Measurements from ENCODE around the gene DOCK10.

The DOCK10 gene

DNA sequence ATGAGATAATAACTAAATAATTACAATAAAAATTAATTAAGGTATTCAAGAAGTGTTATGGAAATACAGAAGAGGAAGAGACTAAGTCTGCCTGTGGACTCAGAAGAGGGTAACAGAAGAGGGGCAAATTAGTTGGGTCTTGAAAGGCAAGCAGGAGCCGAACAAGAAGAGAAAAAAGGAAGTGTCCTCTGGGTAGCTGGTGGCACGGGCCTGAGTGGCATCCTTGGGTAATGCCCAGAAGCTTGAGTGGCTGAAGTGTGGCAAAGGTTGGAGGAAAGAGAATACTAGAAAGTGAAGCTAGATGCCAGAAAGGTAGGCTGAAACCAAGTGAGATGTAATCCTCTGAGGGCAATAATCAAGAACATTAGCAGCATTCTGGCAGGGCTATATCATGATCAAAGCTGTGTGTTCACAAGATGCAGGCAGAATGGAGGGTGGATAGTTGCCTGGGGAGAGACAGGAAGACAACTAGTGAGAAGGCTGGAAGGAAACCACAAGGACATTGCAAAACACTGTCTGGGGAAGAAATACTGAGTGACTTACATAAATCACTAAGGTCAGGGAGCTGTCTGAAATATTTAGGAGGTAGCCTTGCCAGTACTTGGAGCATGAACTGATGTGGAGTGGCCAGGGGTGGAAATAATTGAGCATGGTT, 16.2 kb downstream of the DOCK10 start:
- peaks cover 5% of the 10 kb centered on the region for H3K27me3 Mint-ChIP-seq (ENCODE audit: low read depth, poor library complexity)
- no peaks in the 10 kb centered on the region for H3K36me3 Mint-ChIP-seq (ENCODE audit: low read depth)
- H3K9me3 Mint-ChIP-seq = no peaks in the 10 kb centered on the region
- peak overlapping the region; percentile 65 for H3K27ac Mint-ChIP-seq
- TF ChIP-seq, protein P1, sequence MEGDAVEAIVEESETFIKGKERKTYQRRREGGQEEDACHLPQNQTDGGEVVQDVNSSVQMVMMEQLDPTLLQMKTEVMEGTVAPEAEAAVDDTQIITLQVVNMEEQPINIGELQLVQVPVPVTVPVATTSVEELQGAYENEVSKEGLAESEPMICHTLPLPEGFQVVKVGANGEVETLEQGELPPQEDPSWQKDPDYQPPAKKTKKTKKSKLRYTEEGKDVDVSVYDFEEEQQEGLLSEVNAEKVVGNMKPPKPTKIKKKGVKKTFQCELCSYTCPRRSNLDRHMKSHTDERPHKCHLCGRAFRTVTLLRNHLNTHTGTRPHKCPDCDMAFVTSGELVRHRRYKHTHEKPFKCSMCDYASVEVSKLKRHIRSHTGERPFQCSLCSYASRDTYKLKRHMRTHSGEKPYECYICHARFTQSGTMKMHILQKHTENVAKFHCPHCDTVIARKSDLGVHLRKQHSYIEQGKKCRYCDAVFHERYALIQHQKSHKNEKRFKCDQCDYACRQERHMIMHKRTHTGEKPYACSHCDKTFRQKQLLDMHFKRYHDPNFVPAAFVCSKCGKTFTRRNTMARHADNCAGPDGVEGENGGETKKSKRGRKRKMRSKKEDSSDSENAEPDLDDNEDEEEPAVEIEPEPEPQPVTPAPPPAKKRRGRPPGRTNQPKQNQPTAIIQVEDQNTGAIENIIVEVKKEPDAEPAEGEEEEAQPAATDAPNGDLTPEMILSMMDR (IDR thresholded peaks at IDR 0.05) = no peak
- no peak for DNase-seq
- peaks cover 4% of the 10 kb centered on the region for H3K4me1 Mint-ChIP-seq
- no peak overlapping the region for H3K4me3 Mint-ChIP-seq

DNA sequence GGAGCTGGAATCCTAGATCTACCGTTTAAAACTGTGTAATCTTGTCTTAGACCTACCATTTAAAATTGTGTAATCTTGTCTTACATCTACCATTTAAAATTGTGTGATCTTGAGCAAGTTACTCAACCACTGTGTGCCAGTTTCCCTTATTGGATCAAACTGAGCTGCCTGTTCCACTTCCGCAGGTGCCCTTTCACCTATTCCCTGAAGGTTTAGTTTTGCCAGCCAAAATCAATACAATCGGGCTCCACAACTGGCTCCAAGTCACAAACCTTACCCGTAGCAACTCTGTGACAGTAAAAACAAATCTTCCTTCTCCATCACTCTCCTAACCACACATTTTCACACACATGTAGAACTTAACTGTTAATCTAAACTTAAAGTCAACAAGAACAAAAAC, 20.1 kb downstream of the DOCK10 start:
- TF ChIP-seq, protein P1 (IDR thresholded peaks at IDR 0.05) = no peak
- DNase-seq = no peak
- peaks cover 4% of the 10 kb centered on the region for H3K4me1 Mint-ChIP-seq
- no peaks in the 10 kb centered on the region for H3K9me3 Mint-ChIP-seq
- peaks cover 4% of the 10 kb centered on the region for H3K27me3 Mint-ChIP-seq (ENCODE audit: low read depth, poor library complexity)
- H3K4me3 Mint-ChIP-seq = no peak overlapping the region
- H3K36me3 Mint-ChIP-seq (ENCODE audit: low read depth) = no peaks in the 10 kb centered on the region
- H3K27ac Mint-ChIP-seq = no peak overlapping the region

DNA sequence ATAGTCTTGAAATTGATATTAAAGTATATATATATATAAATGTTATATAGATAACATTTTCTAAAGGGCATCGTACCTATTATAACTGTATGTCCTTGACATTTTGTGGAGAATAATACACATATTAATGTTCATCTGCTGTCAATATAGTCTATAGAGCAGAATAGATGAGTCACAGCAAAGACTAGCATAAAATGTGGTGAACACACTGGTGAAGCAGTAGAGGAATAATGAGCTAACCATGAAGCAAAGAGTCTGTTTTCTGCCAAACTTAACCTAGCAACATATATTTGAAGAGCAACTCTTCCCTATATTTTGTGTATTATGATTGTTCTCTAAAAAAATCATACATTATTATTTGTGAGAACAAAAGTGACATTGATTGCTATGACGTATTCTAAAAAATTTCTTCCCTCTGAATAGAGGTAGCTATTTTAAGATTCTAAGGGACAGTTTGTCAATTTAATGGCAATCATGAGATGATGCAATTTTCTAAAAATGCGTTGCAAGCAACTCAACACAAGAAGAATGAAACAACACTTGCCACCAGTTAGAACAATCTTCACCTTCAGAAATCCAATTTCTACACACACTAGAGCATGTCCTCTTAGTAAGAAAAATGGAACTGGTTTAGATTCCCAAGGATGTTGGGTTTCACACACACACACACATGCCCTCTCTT, 22.0 kb downstream of the DOCK10 start:
- peaks cover 4% of the 10 kb centered on the region for H3K27me3 Mint-ChIP-seq (ENCODE audit: low read depth, poor library complexity)

DNA sequence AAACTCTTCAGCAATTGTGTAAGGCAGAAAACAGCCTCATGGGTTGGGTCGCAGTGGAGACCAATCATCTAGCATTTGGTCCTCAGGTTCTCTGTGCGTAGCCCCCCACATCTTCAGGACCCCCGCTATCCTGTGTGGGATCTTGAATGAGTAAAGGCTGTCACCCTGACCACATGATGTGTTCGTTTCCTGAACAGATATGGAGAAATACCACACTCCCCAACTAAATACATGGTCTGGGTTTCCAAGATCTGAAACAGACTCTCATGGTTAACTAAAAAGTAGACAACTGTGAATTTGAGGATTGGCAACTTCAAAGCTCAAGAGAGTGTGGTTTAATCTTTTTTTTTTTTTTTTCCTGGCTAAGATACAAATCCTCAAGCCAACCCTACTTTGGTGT, 23.2 kb downstream of the DOCK10 start:
- Mint-ChIP-seq H3K27me3 (ENCODE audit: low read depth, poor library complexity) (no peaks in the 10 kb centered on the region), H3K4me1 (no peaks in the 10 kb centered on the region), H3K27ac (no peak overlapping the region), H3K4me3 (no peak overlapping the region), H3K36me3 (ENCODE audit: low read depth) (no peaks in the 10 kb centered on the region), H3K9me3 (no peaks in the 10 kb centered on the region)
- DNase-seq = no peak
- TF ChIP-seq, protein P1 (IDR thresholded peaks at IDR 0.05) = no peak

More for the DNA sequence above, 22.0 kb downstream of the DOCK10 start:
- Mint-ChIP-seq H3K27ac (no peak overlapping the region), H3K4me1 (no peaks in the 10 kb centered on the region), H3K9me3 (no peaks in the 10 kb centered on the region), H3K4me3 (no peak overlapping the region), H3K36me3 (ENCODE audit: low read depth) (no peaks in the 10 kb centered on the region)
- no peak for DNase-seq
- TF ChIP-seq, protein P1 (IDR thresholded peaks at IDR 0.05) = no peak

DNA sequence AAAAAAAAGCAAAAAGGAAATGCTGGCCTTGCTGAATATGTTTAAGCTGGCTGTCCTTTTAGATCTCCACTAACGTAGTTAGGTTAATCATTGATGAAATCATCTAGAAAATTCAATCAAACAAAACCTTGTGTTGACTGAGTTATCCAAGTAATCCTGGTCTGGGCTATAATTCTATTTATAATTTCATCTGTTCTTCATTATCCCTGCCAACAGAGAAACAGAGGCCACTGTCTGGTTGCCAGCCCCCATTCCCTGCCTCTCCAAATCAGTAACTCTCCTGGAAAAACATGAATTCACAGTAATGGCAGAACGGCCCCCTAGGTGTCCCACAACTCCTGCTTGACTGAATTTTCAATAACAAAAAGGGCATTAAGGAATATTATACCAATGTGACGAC, 24.6 kb downstream of the DOCK10 start:
- Mint-ChIP-seq H3K27ac (peak overlapping the region; percentile 52), H3K27me3 (ENCODE audit: low read depth, poor library complexity) (no peaks in the 10 kb centered on the region), H3K4me3 (no peak overlapping the region), H3K9me3 (no peaks in the 10 kb centered on the region), H3K36me3 (ENCODE audit: low read depth) (no peaks in the 10 kb centered on the region), H3K4me1 (no peaks in the 10 kb centered on the region)
- TF ChIP-seq, protein P1 (IDR thresholded peaks at IDR 0.05) = no peak
- DNase-seq = no peak

All from nephron progenitor cell (in vitro differentiated cells).